GM13976 (cell line): ENCODE data around the gene MTFMT.

Experiments used
- DNase-seq: peaks from one replicate; pipeline ENCODE4 v3.0.0; 2012; ENCODE audit warnings: low spot score
- in situ Hi-C: fragments of 300-500 bp; cut with MboI; formaldehyde crosslinking; loops from one replicate; pipeline ENCODE4 v1.12.0; 2022; ENCODE audit warnings: low sequenced_read_pairs, mixed read lengths, inconsistent platforms; ENCODE audit not compliant: unreplicated experiment
- TF ChIP-seq, protein P1 (sequence below): IDR thresholded peaks from 2 replicates; pipeline ENCODE4 v1.5.1; 2012; ENCODE audit warnings: borderline replicate concordance, mild to moderate bottlenecking; ENCODE audit not compliant: insufficient read depth; ENCODE audit errors: extremely low read depth, missing control alignments, control extremely low read depth

The MTFMT gene

GRCh38 chr15:64989416-64990167 lies 39.8 kb downstream of the MTFMT start, which contains the start of gene SPG21:
SPG21 (minus strand) TSS chr15:64989914; CDS start chr15:64983569, 6,345 bp downstream.
- TF ChIP-seq, protein P1, sequence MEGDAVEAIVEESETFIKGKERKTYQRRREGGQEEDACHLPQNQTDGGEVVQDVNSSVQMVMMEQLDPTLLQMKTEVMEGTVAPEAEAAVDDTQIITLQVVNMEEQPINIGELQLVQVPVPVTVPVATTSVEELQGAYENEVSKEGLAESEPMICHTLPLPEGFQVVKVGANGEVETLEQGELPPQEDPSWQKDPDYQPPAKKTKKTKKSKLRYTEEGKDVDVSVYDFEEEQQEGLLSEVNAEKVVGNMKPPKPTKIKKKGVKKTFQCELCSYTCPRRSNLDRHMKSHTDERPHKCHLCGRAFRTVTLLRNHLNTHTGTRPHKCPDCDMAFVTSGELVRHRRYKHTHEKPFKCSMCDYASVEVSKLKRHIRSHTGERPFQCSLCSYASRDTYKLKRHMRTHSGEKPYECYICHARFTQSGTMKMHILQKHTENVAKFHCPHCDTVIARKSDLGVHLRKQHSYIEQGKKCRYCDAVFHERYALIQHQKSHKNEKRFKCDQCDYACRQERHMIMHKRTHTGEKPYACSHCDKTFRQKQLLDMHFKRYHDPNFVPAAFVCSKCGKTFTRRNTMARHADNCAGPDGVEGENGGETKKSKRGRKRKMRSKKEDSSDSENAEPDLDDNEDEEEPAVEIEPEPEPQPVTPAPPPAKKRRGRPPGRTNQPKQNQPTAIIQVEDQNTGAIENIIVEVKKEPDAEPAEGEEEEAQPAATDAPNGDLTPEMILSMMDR = no peak
- DNase-seq = peak; percentile 98
- in situ Hi-C loops = no loop called here

DNA sequence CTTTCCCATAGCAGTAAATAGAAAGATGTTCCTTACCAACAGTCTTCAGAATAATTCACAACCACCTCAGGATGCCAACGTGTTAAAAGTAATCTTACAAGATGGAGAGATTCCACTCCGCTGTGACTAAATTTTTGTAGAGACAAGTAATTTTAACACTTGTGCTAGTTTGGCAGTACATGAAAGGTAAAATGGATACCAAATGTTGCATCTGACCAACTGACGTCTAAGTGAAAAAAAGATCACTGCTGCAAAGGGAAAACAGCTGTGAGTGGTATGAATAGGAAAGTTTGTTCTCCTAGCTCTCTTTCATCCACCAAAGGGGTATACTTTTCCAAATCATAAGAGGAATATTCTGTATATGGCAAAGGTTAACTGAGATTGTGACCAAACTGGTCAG lies 42.3 kb downstream of the MTFMT start:
- TF ChIP-seq, protein P1 = no peak
- no peak for DNase-seq
- in situ Hi-C loops = no loop called here

- in situ Hi-C loops = no loop called here
- TF ChIP-seq, protein P1 = no peak
- no peak for DNase-seq
Measured at GRCh38 chr15:64985366-64986033, 43.9 kb downstream of the MTFMT start.

GRCh38 chr15:64982472-64982871 lies 47.0 kb downstream of the MTFMT start:
- no peak for DNase-seq
- TF ChIP-seq, protein P1 = no peak
- in situ Hi-C loops = no loop called here

- in situ Hi-C loops = no loop called here
- TF ChIP-seq, protein P1 = no peak
- DNase-seq = no peak
Measured at GRCh38 chr15:64981812-64982431, 47.5 kb downstream of the MTFMT start.

DNA sequence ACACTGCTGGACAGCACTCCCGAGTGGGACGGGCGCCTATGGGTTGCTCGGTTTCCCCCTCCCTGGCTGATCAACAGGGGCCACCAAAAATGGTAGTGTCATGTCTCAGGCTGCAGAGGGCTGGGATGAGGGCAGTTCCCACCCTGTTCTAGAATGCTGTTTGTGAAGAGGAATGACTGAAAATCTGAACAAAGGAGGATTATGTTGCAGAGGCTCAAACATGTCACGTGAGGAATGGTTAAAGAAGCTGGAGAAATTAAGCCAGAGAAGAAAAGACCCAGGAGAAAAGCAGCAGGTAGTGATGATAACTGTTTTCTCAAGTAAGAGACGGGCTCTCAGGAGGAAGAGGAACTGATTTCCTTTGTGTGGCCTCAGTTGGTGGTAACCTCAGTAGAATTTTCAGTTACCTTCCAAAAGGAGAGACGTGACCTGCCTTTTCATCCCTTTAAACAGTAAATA lies 50.2 kb downstream of the MTFMT start:
- TF ChIP-seq, protein P1 = no peak
- DNase-seq = no peak
- in situ Hi-C loops = no loop called here
